GM18873 (cell line): ENCODE results near the gene NDUFB11.
"Not testable (repeated sequence)": the region's sequence is repeated elsewhere in the genome, so short reads cannot be mapped to it uniquely, and the experiment has no call there.

ENCODE experiments used
- ATAC-seq: cut with Tn5 transposase; IDR thresholded peaks from one replicate; pipeline ENCODE4 v1.9.1; 2021; ENCODE audit warnings: mild to moderate bottlenecking, moderate library complexity, moderate number of reproducible peaks; ENCODE audit not compliant: unreplicated experiment, low FRiP score

The NDUFB11 gene

GRCh38 chrX:47148946-47149345 lies 4.4 kb upstream of the NDUFB11 start:
- ATAC-seq: no peak

DNA sequence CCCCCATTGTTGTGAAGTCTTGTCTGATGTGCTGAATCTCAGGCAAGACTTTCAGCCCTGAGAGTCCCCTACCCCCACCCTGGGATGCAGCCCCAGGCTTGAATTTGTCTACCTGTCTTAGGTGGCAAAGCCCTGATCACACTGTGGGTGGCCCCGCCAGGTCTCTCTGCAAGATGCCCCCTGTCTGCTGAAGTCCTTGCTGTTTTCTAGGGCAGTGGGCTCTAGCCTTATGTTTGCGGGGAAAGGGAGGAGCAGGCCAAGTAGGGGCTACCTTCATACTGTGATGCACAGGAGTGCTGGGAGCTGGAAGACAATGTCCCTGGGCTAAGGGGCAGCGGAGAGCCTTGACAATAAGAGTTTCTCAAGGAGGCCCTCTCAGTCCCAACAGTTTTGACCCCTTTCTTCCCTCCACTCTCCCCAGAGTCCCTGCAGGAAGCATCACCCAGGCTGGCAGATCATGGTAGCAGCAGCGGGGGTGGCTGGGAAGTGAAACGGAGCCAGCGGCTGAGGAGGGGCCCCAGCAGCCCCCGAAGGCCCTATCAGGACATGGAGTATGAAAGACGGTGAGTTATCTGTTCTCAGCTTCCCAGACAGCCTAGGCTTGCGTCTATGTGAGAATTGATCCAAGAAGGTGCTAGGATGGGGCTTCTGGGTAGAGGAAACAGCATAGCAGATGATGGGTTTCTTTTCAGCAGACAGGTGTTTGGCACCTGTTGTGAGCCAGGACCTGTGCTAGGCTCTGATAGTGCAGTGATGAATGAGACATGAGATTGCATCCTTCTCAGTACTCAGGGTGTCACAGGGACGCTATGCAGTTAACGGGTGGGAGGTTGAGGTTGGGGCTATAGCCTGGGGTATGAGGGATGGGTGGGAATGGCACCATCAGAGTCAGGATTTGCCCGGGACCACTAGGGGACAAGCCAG lies 2.7 kb upstream of the NDUFB11 start:
- ATAC-seq: no peak

GRCh38 chrX:47146121-47146935 lies 1.8 kb upstream of the NDUFB11 start:
- no peak for ATAC-seq

DNA sequence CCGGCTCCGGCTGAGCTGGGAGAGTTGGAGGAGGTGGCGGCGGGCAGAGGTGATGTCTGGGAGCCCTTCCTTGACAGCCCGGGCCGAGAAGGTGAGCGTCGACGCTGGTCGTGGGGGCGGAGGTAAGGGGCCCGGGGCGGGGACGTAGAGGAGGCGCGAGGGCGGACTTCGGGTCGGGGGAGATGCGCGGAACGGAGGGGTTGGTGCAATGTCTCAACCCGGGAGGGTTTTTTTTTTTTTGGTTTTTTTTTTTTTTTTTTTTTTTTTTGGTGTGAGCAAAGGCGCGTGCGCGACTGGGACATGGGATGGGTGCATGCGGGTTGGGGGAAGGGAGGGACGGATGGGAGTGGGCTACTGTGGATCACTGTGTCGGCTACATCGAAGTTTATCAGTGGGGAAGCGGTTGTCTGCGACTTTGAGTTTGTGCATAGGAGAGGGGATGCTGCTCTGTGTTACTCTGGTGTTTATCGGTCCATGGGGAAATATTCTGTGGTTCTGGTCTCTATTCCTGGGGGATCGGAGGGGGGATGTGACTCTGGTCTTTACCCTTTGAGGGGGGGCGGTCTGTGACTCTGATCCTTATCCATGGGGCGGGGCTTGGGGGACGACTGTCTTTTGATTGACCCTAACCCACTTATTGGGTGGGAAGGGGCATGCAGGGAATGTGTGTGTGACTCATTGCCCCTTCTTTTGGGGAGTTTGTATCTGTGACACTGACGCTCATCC lies 1.1 kb upstream of the NDUFB11 start:
- ATAC-seq: no peak

GRCh38 chrX:47143894-47144625 lies 442 bp downstream of the NDUFB11 start:
- ATAC-seq: peak; percentile 13

DNA sequence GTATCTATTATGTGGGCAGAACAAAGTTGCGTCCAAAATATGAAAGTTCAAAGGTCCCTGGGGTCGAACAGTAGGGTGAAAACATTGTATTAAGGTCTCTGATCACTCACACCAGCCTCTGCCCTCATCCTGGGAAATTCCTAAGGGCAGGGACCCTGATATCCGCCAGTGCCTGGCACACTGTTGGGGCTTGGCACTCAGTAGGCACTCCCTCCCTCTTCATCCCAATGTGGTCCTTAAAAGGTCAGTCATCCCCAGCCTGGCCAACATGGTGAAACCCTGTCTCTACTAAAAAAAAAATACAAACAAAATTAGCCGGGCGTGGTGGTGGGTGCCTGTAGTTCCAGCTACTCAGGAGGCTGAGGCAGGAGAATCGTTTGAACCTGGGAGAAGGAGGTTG lies 6.3 kb downstream of the NDUFB11 start:
- ATAC-seq: no peak

DNA sequence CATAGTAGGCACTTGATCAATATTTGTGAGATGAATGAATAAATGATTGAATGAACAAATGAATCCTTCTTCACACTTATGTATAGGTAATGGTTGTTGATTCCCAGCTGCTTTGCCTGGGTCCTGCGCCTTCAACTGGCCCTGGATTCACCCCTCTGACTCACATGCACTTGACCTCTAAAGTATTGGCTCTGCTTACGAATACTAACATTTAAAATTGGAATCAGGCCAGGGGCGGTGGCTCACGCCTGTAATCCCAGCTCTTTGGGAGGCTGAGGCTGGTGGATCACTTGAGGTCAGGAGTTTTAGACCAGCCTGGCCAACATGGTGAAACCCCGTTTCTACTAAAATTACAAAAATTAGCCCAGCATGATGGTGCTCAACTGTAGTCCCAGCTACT lies 8.9 kb downstream of the NDUFB11 start:
- not testable (repeated sequence) for ATAC-seq

- ATAC-seq: no peak
Observed at GRCh38 chrX:47133493-47133892, 11.0 kb downstream of the NDUFB11 start.

- ATAC-seq: no peak
Observed at GRCh38 chrX:47129899-47130358, 14.6 kb downstream of the NDUFB11 start.

DNA sequence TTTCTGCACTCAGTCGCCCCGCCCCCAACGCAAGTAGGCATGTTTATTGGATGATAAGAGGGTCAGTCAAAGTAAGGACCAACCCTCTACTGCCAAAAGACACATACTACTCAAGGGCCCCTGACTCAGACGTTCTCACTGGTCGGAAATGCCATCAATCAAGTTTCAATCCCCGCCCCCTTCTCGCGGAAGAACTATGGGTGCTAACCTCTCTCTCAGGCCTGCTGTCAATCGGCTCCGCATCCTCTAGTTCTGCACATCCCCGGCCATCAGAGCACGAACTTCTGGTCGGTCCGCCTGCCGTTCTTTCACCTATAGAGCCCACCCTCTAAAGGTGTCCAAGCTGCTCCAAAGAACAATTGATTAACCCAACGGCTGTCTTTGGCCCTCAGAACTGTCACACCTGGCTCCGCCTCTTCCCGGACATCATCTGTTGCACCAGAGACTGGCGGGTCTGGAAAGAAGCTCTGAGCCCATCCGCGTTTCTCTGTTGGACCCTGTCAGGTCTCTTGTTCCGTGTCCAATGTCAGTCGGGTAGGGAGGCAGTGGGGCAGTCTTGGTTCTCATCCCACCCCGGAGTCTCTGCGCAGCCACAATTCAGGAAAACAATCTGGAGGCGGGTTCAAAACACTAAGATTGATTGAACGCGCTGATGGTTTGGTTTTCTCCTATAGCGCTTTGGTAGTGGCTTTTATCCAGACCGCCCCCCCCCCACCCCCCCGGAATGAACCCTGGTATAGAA lies 15.2 kb downstream of the NDUFB11 start:
- ATAC-seq: peak; percentile 95

DNA sequence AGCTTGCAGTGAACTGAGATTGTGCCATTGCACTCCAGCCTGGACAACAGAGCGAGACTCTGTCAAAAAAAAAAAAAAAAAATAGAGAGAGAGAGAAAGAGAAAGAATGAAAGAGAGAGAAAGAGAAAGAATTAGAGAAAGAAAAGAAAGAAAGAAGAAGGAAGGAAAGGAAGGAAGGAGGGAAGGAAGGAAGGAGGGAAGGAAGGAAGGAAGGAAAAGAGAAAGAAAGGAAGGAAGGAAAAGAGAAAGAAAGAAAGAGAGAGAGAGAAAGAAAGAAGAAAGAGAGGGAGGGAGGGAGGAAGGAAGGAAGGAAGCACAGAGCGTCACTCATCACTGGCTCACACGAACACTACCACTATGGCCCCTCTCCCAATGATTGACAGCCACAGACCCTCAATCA lies 20.0 kb downstream of the NDUFB11 start:
- ATAC-seq: not testable (repeated sequence)

GRCh38 chrX:47116551-47117110 lies 27.9 kb downstream of the NDUFB11 start:
- ATAC-seq: not testable (repeated sequence)

DNA sequence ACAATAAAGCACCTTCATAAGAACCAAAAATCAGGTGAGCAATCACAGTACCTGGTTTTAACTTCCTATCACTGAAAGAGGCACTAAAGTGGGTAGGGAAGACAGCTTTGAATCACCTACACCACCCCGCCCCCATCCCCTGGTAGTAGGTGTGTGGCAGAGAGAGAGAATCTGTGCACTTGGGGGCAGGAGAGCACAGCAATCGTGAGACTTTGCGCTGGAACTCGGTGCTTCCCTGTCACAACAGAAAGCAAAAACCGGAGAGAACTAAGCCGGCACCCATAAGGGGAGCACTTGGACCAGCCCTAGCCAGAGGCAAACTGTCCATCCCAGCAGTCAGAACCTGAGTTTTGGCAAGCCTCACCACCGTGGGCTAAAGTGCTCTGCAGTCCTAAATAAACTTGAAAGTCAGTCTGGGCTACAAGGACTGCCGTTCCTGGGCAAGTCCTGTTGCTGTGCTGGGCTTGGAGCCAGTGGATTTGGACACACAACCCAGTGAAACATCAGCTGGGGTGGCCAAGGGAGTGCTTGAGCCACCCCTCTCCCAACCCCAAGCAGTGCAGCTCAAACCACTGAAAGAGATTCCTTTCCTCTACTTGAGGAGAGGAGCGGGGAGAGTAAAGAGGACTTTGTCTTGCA lies 32.1 kb downstream of the NDUFB11 start:
- ATAC-seq: no peak

- ATAC-seq: not testable (repeated sequence)
Observed at GRCh38 chrX:47110936-47111615, 33.4 kb downstream of the NDUFB11 start.

GRCh38 chrX:47101206-47101605 lies 43.3 kb downstream of the NDUFB11 start:
- no peak for ATAC-seq

DNA sequence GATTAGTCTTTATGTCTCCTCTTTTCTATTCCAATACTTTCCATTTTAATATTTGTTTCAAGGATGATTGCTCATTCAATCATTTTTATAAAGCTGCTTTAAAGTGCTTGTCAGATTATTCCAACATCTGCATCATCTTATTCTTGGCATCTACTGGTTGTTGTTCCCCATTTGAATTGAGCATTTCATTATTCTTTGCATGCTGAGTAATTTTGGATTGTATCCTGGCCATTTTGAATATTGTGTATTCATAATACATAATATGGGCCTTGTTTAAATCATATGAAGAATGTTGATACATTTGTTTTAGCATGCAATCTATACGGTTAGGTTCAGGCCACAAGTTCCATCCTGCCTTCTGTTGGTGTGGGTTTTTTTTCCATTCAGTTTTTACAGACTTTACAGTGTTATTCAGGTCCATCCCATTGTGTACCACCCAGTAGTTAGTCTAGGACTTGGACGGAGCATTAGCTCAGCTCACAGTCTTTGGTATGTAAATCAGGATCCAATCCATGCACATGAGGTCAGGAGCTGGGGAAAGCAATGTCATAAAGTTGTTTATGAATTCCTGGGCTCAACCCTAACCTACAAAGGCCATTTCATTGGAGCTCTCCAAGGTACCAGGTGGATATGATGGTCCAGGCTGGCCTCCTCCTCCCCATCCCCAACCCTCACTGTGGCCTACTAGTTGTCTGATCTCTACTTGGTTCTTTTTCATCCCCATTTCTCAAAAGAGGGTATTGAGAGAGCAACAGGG lies 46.0 kb downstream of the NDUFB11 start:
- ATAC-seq: no peak

DNA sequence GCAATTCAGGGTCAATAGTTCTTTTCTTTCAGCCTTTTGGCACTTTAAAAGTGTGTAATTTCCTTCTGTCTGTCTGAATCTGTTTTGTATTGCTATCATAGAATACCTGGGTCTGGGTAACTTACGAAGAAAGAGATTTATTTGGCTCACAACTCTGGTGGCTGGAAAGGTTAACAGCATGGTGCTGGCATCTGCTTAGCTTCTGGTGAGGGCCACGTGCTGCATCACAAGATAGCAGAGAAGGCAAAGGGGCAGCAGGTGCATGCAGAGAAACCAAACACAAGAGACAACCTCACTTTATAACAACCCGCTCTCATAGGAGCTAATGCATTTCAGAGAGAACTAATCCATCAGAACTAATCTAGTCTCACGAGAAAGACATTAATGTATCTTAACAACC lies 47.5 kb downstream of the NDUFB11 start:
- ATAC-seq: no peak
